MCF 10A (cell line): ENCODE data around the gene SLC6A7. TPM values are rescaled to one million over a fixed set of nuclear protein-coding genes. Genes with fewer than 3 reads are reported as not detected.

ENCODE experiments used
- BruUV-seq: library from RNA; stranded (reverse); fragments of 400-500 nt; replicated peaks from 2 replicates; lab custom pipeline; 2021; lab: Mats Ljungman, UMichigan
- CTCF ChIA-PET: fragments of 300-600 bp; sonication (Branson Sonifier 250); formaldehyde crosslinking; extraction: SDS; loops from one replicate; lab custom pipeline; 2021; ENCODE audit warnings: antibody characterized with exemption, inconsistent platforms; lab: Yijun Ruan, JAX
- POLR2A ChIA-PET: fragments of 300-600, 350-650 bp; sonication (Branson Sonifier 250); formaldehyde crosslinking; extraction: SDS; loops from one replicate; lab custom pipeline; 2020; ENCODE audit warnings: antibody characterized with exemption, inconsistent platforms; lab: Yijun Ruan, JAX
- DNase-seq: peaks from one replicate; pipeline ENCODE4 v3.0.0-alpha.2; 2018; ENCODE audit not compliant: unreplicated experiment
- H3K27ac Mint-ChIP-seq: one replicate; pipeline ENCODE4 v1.8.0; 2022; ENCODE audit warnings: mild to moderate bottlenecking, low read depth, mixed read lengths; ENCODE audit not compliant: unreplicated experiment
- H3K27me3 Mint-ChIP-seq: one replicate; pipeline ENCODE4 v1.8.0; 2022; ENCODE audit warnings: mixed read lengths; ENCODE audit not compliant: insufficient read depth, unreplicated experiment
- H3K36me3 Mint-ChIP-seq: one replicate; pipeline ENCODE4 v1.8.0; 2022; ENCODE audit warnings: mild to moderate bottlenecking, moderate library complexity, mixed read lengths; ENCODE audit not compliant: insufficient read depth, unreplicated experiment
- H3K4me1 Mint-ChIP-seq: one replicate; pipeline ENCODE4 v1.8.0; 2022; ENCODE audit warnings: mixed read lengths; ENCODE audit not compliant: insufficient read depth, unreplicated experiment
- H3K4me3 Mint-ChIP-seq: one replicate; pipeline ENCODE4 v1.8.0; 2022; ENCODE audit warnings: mild to moderate bottlenecking, moderate library complexity, mixed read lengths; ENCODE audit not compliant: unreplicated experiment
- H3K9me3 Mint-ChIP-seq: one replicate; pipeline ENCODE4 v1.8.0; 2022; ENCODE audit warnings: mixed read lengths; ENCODE audit not compliant: unreplicated experiment
- CTCF ChIP-seq: fragments of 200-600 bp; IDR thresholded peaks from one replicate; pipeline ENCODE4 v1.8.0; 2022; ENCODE audit warnings: antibody characterized with exemption, mild to moderate bottlenecking; ENCODE audit not compliant: unreplicated experiment
- intact Hi-C: fragments of 100-400 bp; cut with micrococcal nuclease; formaldehyde crosslinking; loops from 2 replicates; pipeline ENCODE4 v1.14.1; 2022
- total RNA-seq: library from RNA; stranded (reverse); gene quantifications from 2 replicates; pipeline ENCODE4 v1.2.3, GENCODE V29; 2022

SLC6A7 gene
- total RNA-seq, 1 experiment from 2014 or later = not detected

- Mint-ChIP-seq H3K4me3 (no peak overlapping the region), H3K27ac (no peak overlapping the region), H3K4me1 (no peaks in the 10 kb centered on the region), H3K27me3 (peaks cover 37% of the 10 kb centered on the region), H3K36me3 (peaks cover 4% of the 10 kb centered on the region), H3K9me3 (no peaks in the 10 kb centered on the region)
- BruUV-seq = no TSS peak
- DNase-seq = no peak
- no peak for TF ChIP-seq CTCF
- POLR2A ChIA-PET = no interaction called here
- CTCF ChIA-PET = interaction anchor here (0.7 to 2.2 kb wide), 3 partner anchors 13 to 175 kb away, joined by 3 to 9 read pairs (median 3); no protein-coding TSS in a partner anchor
- intact Hi-C loops = no loop called here
Measured at GRCh38 chr5:150192462-150192861, 2.6 kb downstream of the SLC6A7 start.

GRCh38 chr5:150195736-150196485 lies 6.0 kb downstream of the SLC6A7 start:
- Mint-ChIP-seq H3K4me3 (no peak overlapping the region), H3K4me1 (no peaks in the 10 kb centered on the region), H3K36me3 (peaks cover 4% of the 10 kb centered on the region), H3K27ac (no peak overlapping the region), H3K27me3 (peaks cover 59% of the 10 kb centered on the region), H3K9me3 (no peaks in the 10 kb centered on the region)
- BruUV-seq = no TSS peak
- TF ChIP-seq CTCF = no peak
- POLR2A ChIA-PET = no interaction called here
- intact Hi-C loops = no loop called here
- DNase-seq = no peak
- CTCF ChIA-PET = interaction anchor here (1.3 kb wide), 1 partner anchor 21 kb away, joined by 4 read pairs; no protein-coding TSS in a partner anchor

- no peak overlapping the region for H3K4me3 Mint-ChIP-seq
- BruUV-seq = no TSS peak
- ChIA-PET CTCF (no interaction called here), POLR2A (no interaction called here)
- no peak for TF ChIP-seq CTCF
- intact Hi-C loops = no loop called here
- no peaks in the 10 kb centered on the region for H3K9me3 Mint-ChIP-seq
- H3K27me3 Mint-ChIP-seq = peaks cover 55% of the 10 kb centered on the region
- H3K27ac Mint-ChIP-seq = no peak overlapping the region
- H3K4me1 Mint-ChIP-seq = no peaks in the 10 kb centered on the region
- peaks cover 4% of the 10 kb centered on the region for H3K36me3 Mint-ChIP-seq
- no peak for DNase-seq
Measured at GRCh38 chr5:150196514-150196913, 6.7 kb downstream of the SLC6A7 start.

GRCh38 chr5:150196986-150197385 lies 7.1 kb downstream of the SLC6A7 start:
- Mint-ChIP-seq H3K4me3 (no peak overlapping the region), H3K27me3 (peaks cover 54% of the 10 kb centered on the region), H3K9me3 (no peaks in the 10 kb centered on the region), H3K36me3 (peaks cover 4% of the 10 kb centered on the region), H3K27ac (no peak overlapping the region), H3K4me1 (no peaks in the 10 kb centered on the region)
- no peak for TF ChIP-seq CTCF
- ChIA-PET CTCF (interaction anchor here (1.2 kb wide), 1 partner anchor 67 kb away, joined by 3 read pairs; no protein-coding TSS in a partner anchor), POLR2A (interaction anchor here (0.7 kb wide), 1 partner anchor 75 kb away, joined by 3 read pairs; no protein-coding TSS in a partner anchor)
- intact Hi-C loops = no loop called here
- BruUV-seq = no TSS peak
- no peak for DNase-seq
